Mesothelial cell of epicardium (in vitro differentiated cells): ENCODE data around the gene TMEM63C. TPM values are rescaled to one million over a fixed set of nuclear protein-coding genes. Genes with fewer than 3 reads are reported as not detected.

Experiments used
- DNase-seq, 2 experiments: peaks; one replicate each; pipeline ENCODE4 v3.0.0; 2021; ENCODE audit warnings: low spot score in 2 of 2; ENCODE audit not compliant: unreplicated experiment in 2 of 2
- H3K27ac Mint-ChIP-seq: 2 replicates; pipeline ENCODE4 v1.8.0; 2021; ENCODE audit warnings: mixed read lengths
- H3K27me3 Mint-ChIP-seq: 2 replicates; pipeline ENCODE4 v1.8.0; 2021; ENCODE audit warnings: low read depth, mixed read lengths
- H3K36me3 Mint-ChIP-seq: 2 replicates; pipeline ENCODE4 v1.8.0; 2021; ENCODE audit warnings: mixed read lengths
- H3K4me1 Mint-ChIP-seq: 2 replicates; pipeline ENCODE4 v1.8.0; 2021; ENCODE audit warnings: mixed read lengths
- H3K4me3 Mint-ChIP-seq: 2 replicates; pipeline ENCODE4 v1.8.0; 2021; ENCODE audit warnings: mild to moderate bottlenecking, moderate library complexity, mixed read lengths
- H3K9me3 Mint-ChIP-seq: 2 replicates; pipeline ENCODE4 v1.8.0; 2021; ENCODE audit warnings: mixed read lengths
- CTCF ChIP-seq: fragments of 200-600 bp; sonication (generic); IDR thresholded peaks from one replicate; pipeline ENCODE4 v1.5.0; 2021; ENCODE audit warnings: antibody characterized with exemption; ENCODE audit not compliant: unreplicated experiment
- total RNA-seq: library from RNA; stranded (reverse); gene quantifications from 3 replicates; pipeline ENCODE4 v1.2.1, GENCODE V29; 2021

TMEM63C gene
- total RNA-seq, 1 donor from 2014 or later = 6.2 TPM

GRCh38 chr14:77140359-77141213 lies 41.0 kb upstream of the TMEM63C start:
- H3K4me1 Mint-ChIP-seq = peaks cover 17% of the 10 kb centered on the region
- no peaks in the 10 kb centered on the region for H3K36me3 Mint-ChIP-seq
- H3K27ac Mint-ChIP-seq = no peak overlapping the region
- H3K27me3 Mint-ChIP-seq = peaks cover 93% of the 10 kb centered on the region
- H3K4me3 Mint-ChIP-seq = peak overlapping the region; percentile 61
- no peak for TF ChIP-seq CTCF
- DNase-seq = no peak
- H3K9me3 Mint-ChIP-seq = no peaks in the 10 kb centered on the region

- H3K27ac Mint-ChIP-seq = no peak within 1 kb of the TSS
- peaks cover 93% of the 10 kb centered on the region for H3K27me3 Mint-ChIP-seq
- TF ChIP-seq CTCF = peak; percentile 75
These were observed 40.2 kb upstream of the TMEM63C start, which contains the start of gene ZDHHC22 for GRCh38 chr14:77141214-77142004. ZDHHC22 (minus strand) TSS chr14:77141791; CDS start chr14:77139738, 2,053 bp downstream.

GRCh38 chr14:77142005-77142800 lies 39.4 kb upstream of the TMEM63C start:
- H3K9me3 Mint-ChIP-seq = no peaks in the 10 kb centered on the region
- H3K36me3 Mint-ChIP-seq = no peaks in the 10 kb centered on the region
- DNase-seq = no peak
- TF ChIP-seq CTCF = no peak
- no peak overlapping the region for H3K27ac Mint-ChIP-seq
- H3K4me1 Mint-ChIP-seq = peaks cover 17% of the 10 kb centered on the region
- peaks cover 93% of the 10 kb centered on the region for H3K27me3 Mint-ChIP-seq
- peak overlapping the region; percentile 61 for H3K4me3 Mint-ChIP-seq

More at GRCh38 chr14:77141214-77142004, 40.2 kb upstream of the TMEM63C start, which contains the start of gene ZDHHC22:
- Mint-ChIP-seq H3K4me1 (peaks cover 17% of the 10 kb centered on the region), H3K36me3 (no peaks in the 10 kb centered on the region), H3K4me3 (peak within 1 kb of the TSS; percentile 61), H3K9me3 (no peaks in the 10 kb centered on the region)
- peak; percentile 39 to 77 for DNase-seq

GRCh38 chr14:77143071-77143470 lies 38.5 kb upstream of the TMEM63C start:
- no peak for DNase-seq
- H3K4me3 Mint-ChIP-seq = no peak overlapping the region
- H3K9me3 Mint-ChIP-seq = no peaks in the 10 kb centered on the region
- H3K4me1 Mint-ChIP-seq = peaks cover 17% of the 10 kb centered on the region
- H3K27ac Mint-ChIP-seq = no peak overlapping the region
- no peak for TF ChIP-seq CTCF
- H3K27me3 Mint-ChIP-seq = peaks cover 88% of the 10 kb centered on the region
- H3K36me3 Mint-ChIP-seq = no peaks in the 10 kb centered on the region

- DNase-seq = no peak
- Mint-ChIP-seq H3K36me3 (no peaks in the 10 kb centered on the region), H3K4me1 (peaks cover 12% of the 10 kb centered on the region), H3K4me3 (no peak overlapping the region), H3K27me3 (peaks cover 80% of the 10 kb centered on the region), H3K27ac (no peak overlapping the region), H3K9me3 (no peaks in the 10 kb centered on the region)
- no peak for TF ChIP-seq CTCF
These were observed 37.0 kb upstream of the TMEM63C start for GRCh38 chr14:77144412-77145115.
